AG04449 (cell line): ENCODE results near the gene PIGP.
"Not testable (repeated sequence)": the region's sequence is repeated elsewhere in the genome, so short reads cannot be mapped to it uniquely, and the experiment has no call there.

Experiments used
- CTCF ChIA-PET: fragments of 350-600 bp; formaldehyde crosslinking; extraction: SDS; loops from one replicate; lab custom pipeline; 2021; ENCODE audit warnings: antibody characterized with exemption; lab: Yijun Ruan, JAX
- POLR2A ChIA-PET: fragments of 400-600, 350-600 bp; formaldehyde crosslinking; extraction: SDS; loops from one replicate; lab custom pipeline; 2020; ENCODE audit warnings: antibody characterized with exemption, inconsistent platforms; lab: Yijun Ruan, JAX
- DNase-seq: peaks from one replicate; pipeline ENCODE4 v3.0.0-alpha.2; 2010; ENCODE audit warnings: low read depth, low spot score
- H3K4me3 ChIP-seq: 2 replicates; pipeline ENCODE4 v1.5.1; 2011; ENCODE audit warnings: low read depth, mild to moderate bottlenecking, control low read depth, low read length
- TF ChIP-seq, protein P1 (sequence below): IDR thresholded peaks from one replicate; pipeline ENCODE4 v1.5.1; 2011; ENCODE audit warnings: mild to moderate bottlenecking, moderate library complexity, low read length, control low read depth, inconsistent platforms; ENCODE audit not compliant: insufficient read depth; ENCODE audit errors: missing control alignments

Gene PIGP

DNA sequence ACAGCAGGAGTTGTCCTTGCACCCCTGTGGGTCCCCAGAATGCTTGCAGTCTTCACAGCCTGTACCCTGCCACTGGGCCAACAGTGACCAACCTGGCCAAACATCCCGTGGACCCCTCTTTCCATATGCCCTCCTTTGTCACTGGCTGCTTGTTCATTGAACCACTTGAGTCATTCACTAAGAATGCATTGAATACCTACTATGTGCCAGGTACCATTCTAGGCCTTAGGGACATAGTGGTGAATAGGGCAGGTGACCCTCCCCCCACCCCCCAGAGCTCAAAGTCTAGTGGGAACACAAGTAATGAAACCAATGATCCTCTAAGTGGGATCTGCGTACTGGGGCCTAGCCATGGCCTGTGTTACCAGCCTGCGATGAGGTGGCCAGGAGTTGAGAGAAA, 28.2 kb downstream of the PIGP start:
- TF ChIP-seq, protein P1, sequence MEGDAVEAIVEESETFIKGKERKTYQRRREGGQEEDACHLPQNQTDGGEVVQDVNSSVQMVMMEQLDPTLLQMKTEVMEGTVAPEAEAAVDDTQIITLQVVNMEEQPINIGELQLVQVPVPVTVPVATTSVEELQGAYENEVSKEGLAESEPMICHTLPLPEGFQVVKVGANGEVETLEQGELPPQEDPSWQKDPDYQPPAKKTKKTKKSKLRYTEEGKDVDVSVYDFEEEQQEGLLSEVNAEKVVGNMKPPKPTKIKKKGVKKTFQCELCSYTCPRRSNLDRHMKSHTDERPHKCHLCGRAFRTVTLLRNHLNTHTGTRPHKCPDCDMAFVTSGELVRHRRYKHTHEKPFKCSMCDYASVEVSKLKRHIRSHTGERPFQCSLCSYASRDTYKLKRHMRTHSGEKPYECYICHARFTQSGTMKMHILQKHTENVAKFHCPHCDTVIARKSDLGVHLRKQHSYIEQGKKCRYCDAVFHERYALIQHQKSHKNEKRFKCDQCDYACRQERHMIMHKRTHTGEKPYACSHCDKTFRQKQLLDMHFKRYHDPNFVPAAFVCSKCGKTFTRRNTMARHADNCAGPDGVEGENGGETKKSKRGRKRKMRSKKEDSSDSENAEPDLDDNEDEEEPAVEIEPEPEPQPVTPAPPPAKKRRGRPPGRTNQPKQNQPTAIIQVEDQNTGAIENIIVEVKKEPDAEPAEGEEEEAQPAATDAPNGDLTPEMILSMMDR = no peak
- CTCF ChIA-PET = interaction anchor here (0.9 to 1.2 kb wide), 2 partner anchors 14 to 34 kb away, joined by 3 to 4 read pairs; no protein-coding TSS in a partner anchor
- no peak for DNase-seq
- no peak overlapping the region for H3K4me3 ChIP-seq
- POLR2A ChIA-PET = no interaction called here

DNA sequence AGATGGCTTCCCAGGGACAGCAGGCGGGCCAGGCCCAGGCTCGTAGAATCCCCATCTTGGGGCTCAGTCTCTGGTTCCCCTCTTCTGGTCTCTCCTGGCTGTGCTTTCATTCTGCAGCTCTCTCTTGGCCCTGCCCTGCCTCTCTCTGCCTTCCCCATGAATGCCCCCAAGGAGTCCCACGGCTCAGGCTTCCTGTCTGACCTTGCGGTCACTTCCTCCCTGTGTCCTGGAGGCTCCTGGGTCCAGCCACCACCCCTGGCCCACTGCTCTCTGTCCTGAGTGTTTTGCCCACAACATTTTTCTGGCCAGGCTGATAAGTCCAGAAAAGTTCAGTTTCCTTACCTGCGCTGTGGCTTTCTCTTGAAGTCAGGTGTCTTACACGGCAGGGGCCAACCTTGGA, 29.1 kb downstream of the PIGP start:
- POLR2A ChIA-PET = no interaction called here
- no peak overlapping the region for H3K4me3 ChIP-seq
- DNase-seq = no peak
- CTCF ChIA-PET = interaction anchor here (1.2 kb wide), 1 partner anchor 15 kb away, joined by 4 read pairs; no protein-coding TSS in a partner anchor
- TF ChIP-seq, protein P1 = no peak

DNA sequence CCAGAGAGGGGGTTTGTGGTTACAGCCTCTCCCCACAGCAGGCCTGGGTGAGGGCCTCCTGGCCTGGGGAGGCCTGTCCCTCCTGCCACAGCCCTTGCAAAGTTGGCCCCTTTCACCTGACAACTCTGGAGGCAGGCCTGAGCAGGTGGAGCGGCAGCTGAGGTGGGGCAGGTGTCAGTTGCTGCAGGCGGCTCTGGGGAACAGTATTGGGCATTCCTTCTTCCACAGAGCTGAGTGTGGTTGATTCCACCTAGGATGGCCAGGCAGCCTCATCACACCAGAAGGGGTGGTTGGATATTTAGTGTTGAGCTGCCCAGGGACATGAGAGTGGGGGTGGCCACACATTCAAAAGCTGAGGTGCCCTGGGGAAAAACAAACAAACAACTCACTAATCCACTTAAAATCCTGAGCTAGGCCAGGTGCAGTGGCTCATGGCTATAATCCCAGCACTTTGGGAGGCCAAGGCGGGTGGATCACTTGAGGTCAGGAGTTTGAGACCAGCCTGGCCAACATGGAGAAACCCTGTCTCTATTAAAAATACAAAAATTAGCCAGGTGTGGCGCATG, 31.1 kb downstream of the PIGP start:
- POLR2A ChIA-PET = no interaction called here

DNA sequence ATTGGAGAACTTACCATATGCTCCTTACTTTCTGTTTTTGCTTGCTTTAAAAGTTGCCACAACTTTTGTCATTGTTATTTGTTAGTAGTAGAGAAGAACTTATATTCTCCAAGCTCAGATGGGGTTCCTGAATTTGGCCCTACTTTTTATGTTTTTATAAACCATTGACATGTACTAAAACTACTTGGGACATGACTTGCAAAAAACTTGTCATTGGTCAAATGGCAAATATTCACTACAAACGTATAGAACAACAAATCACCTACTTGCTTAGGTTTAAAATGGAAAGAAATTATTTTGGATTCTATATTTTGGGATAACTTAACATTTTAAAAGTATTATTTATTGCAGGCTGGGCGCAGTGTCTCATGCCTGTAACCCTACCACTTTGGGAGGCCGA, 32.7 kb downstream of the PIGP start:
- no peak for DNase-seq
- TF ChIP-seq, protein P1 = no peak
- POLR2A ChIA-PET = no interaction called here
- CTCF ChIA-PET = interaction anchor here (1.6 kb wide), 1 partner anchor 30 kb away, joined by 6 read pairs; no protein-coding TSS in a partner anchor
- no peak overlapping the region for H3K4me3 ChIP-seq

More for the DNA sequence above, 31.1 kb downstream of the PIGP start:
- CTCF ChIA-PET = interaction anchor here (0.9 to 1.7 kb wide), 5 partner anchors 11 to 52 kb away, joined by 3 to 6 read pairs (median 3); no protein-coding TSS in a partner anchor
- DNase-seq = no peak
- TF ChIP-seq, protein P1 = no peak
- H3K4me3 ChIP-seq = no peak overlapping the region

DNA sequence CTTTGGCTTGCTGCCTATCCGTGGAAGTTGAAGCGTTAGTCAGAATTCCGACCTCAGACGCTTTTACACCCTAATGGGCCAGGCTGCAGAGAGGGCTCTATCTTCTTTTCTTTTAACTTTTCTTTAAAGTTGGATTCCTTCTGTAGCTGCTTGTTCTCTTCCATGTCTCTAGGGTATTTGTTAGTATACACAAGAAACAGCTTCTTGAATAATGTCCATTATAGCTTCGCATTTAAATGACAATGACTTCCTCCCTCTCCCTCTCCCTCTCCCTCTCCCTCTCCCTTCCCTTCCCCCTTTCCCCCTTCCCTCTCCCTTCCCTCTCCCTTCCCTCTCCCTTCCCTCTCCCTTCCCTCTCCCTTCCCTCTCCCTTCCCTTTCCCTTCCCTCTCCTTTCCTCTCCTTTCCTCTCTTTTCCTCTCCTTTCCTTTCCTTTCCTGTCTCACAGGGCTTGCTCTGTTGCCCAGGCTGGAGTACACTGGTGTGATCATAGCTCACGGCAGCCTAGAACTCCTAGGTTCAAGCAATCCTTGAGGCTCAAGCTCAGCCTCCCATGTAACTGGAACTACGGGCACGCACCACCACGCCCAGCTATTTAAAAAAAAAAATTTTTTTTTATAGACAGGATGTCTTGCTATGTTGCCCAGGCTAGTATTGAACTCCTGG, 33.3 kb downstream of the PIGP start:
- CTCF ChIA-PET = interaction anchor here (1.0 to 1.4 kb wide), 3 partner anchors 10 to 31 kb away, joined by 3 read pairs; no protein-coding TSS in a partner anchor

DNA sequence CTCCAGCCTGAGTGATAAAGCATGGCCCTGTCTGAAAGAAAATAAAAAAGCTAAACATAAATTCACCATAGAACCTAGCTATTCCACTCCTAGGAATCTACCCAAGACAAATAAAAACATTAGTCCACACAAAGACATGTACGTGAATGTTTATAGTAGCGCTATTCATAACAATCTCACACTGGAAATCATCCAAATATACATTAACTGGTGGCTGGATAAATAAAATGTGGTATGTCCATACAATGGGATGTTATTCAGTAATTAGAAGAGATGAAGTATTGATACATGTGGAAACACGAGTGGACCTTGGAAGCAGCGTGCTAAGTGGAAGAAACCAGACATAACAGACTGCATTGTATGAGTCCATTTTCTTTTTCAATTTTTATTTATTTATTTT, 36.7 kb downstream of the PIGP start:
- POLR2A ChIA-PET = no interaction called here
- CTCF ChIA-PET = no interaction called here
- TF ChIP-seq, protein P1 = no peak
- DNase-seq = no peak
- H3K4me3 ChIP-seq = no peak overlapping the region

More for the DNA sequence above, 33.3 kb downstream of the PIGP start:
- no peak for DNase-seq
- POLR2A ChIA-PET = no interaction called here
- H3K4me3 ChIP-seq = no peak overlapping the region
- TF ChIP-seq, protein P1 = no peak

DNA sequence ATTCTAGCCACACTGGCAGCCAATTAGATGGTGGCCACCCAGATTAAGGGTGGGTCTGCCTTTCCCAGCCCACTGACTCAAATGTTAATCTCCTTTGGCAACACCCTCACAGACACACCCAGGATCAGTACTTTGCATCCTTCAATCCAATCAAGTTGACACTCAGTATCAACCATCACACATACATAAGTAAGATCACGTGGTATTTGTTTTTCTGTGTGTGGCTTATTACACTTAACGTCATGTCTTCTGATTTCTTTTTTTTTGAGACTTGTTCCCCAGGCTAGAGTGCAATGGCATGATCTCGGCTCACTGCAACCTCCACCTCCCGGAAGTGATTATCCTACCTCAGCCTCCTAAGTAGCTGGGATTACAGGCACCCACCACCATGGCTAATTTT, 38.5 kb downstream of the PIGP start:
- CTCF ChIA-PET, H3K4me3 ChIP-seq, DNase-seq, POLR2A ChIA-PET: not testable (repeated sequence)
